Neuron (in vitro differentiated cells): ENCODE results near the gene TBC1D16.
A peak's percentile ranks its signal among the peaks of the same experiment; 100 is the strongest.

Experiments
- H2AFZ ChIP-seq: one replicate; pipeline ENCODE4 v1.6.1; 2013; ENCODE audit warnings: low read depth, mild to moderate bottlenecking, inconsistent platforms, low read length, moderate library complexity
- H3K27me3 ChIP-seq: one replicate; pipeline ENCODE4 v1.6.1; 2013; ENCODE audit warnings: low read length; ENCODE audit not compliant: insufficient read depth
- H3K36me3 ChIP-seq: one replicate; pipeline ENCODE4 v1.6.1; 2013; ENCODE audit warnings: low read length; ENCODE audit not compliant: insufficient read depth
- H3K4me1 ChIP-seq: one replicate; pipeline ENCODE4 v1.6.1; 2013; ENCODE audit warnings: low read length; ENCODE audit not compliant: insufficient read depth
- H3K4me3 ChIP-seq: 2 replicates; pipeline ENCODE4 v1.5.1; 2013; ENCODE audit warnings: mild to moderate bottlenecking, low read length, moderate library complexity
- H3K9me3 ChIP-seq: one replicate; pipeline ENCODE4 v1.6.1; 2013; ENCODE audit warnings: low read length

TBC1D16 gene, protein sequence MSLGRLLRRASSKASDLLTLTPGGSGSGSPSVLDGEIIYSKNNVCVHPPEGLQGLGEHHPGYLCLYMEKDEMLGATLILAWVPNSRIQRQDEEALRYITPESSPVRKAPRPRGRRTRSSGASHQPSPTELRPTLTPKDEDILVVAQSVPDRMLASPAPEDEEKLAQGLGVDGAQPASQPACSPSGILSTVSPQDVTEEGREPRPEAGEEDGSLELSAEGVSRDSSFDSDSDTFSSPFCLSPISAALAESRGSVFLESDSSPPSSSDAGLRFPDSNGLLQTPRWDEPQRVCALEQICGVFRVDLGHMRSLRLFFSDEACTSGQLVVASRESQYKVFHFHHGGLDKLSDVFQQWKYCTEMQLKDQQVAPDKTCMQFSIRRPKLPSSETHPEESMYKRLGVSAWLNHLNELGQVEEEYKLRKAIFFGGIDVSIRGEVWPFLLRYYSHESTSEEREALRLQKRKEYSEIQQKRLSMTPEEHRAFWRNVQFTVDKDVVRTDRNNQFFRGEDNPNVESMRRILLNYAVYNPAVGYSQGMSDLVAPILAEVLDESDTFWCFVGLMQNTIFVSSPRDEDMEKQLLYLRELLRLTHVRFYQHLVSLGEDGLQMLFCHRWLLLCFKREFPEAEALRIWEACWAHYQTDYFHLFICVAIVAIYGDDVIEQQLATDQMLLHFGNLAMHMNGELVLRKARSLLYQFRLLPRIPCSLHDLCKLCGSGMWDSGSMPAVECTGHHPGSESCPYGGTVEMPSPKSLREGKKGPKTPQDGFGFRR

DNA sequence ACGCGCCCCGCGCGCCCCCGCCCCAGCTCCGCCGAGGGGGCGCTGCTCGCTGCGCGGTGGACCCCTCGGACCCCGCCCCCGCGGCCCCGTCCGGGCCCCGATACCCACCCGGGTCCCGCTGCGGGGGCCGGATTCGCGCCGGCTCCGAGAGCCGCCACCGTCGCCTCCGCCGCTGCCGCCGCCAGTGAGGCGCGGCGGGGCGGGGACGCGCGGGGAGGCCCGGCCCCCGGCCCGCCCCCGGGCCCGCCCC is at the start of gene TBC1D16:
Gene TBC1D16, minus strand, starts transcription at position 186 of the 250 bp plus-strand sequence. CDS start 22,325 bp downstream, outside the sequence.
- H3K27me3 ChIP-seq = no peaks in the 10 kb centered on the region
- peak within 1 kb of the TSS; percentile 72 for H2AFZ ChIP-seq
- H3K4me1 ChIP-seq = peaks cover 28% of the 10 kb centered on the region
- H3K4me3 ChIP-seq = peak within 1 kb of the TSS; percentile 76
- H3K36me3 ChIP-seq = peaks cover 6% of the 10 kb centered on the region
- H3K9me3 ChIP-seq = peaks cover 1% of the 10 kb centered on the region

DNA sequence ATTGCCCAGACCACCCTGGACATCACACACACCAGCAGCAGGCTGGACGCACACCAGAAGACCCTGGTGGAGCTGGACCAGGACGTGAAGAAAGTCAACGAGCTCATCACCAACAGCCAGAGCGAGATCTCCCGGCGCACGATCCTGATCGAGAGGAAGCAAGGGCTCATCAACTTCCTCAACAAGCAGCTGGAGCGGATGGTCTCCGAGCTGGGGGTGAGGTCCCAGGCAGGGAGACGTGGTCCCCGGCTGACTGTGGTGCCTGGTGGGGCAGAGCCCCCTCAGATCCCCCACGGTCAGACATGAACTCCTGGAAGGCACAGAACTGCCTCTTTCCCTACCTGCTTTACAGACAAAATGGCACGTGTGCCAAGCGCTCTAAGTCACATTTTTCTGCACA is 49.1 kb upstream of the TBC1D16 start:
- Histone ChIP-seq H3K9me3 (no peaks in the 10 kb centered on the region), H3K27me3 (no peaks in the 10 kb centered on the region), H3K4me1 (peaks cover 3% of the 10 kb centered on the region), H3K36me3 (peaks cover 8% of the 10 kb centered on the region), H2AFZ (no peak overlapping the region), H3K4me3 (no peak overlapping the region)

DNA sequence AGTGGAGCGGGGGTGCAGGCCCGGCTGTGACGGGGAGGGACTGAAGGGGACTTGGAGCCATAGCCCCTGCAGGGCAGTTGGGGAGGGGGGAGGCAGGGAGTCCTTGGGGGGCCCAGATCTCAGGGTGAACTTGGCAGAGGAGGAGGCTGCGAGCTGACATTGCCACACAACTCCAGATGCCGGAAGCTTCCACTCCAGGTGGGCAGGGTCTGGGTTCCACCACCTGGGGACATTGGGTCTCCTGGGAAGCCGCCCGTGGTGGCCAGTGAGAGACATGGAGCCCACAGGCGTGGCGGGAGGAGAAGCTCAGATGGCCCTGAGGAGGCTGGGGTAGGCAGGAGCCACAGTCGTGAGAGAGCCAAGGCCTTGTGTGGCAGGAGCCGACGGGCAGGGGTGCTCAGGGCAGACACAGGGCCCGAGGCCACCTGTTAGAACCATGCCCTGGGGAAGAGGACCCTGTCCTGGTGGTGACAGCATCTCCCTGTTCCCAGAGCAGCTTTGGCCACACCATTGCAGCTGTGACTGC is 47.5 kb upstream of the TBC1D16 start:
- Histone ChIP-seq H3K36me3 (peaks cover 8% of the 10 kb centered on the region), H3K4me1 (peaks cover 6% of the 10 kb centered on the region), H2AFZ (no peak overlapping the region), H3K9me3 (no peaks in the 10 kb centered on the region), H3K4me3 (no peak overlapping the region), H3K27me3 (no peaks in the 10 kb centered on the region)

DNA sequence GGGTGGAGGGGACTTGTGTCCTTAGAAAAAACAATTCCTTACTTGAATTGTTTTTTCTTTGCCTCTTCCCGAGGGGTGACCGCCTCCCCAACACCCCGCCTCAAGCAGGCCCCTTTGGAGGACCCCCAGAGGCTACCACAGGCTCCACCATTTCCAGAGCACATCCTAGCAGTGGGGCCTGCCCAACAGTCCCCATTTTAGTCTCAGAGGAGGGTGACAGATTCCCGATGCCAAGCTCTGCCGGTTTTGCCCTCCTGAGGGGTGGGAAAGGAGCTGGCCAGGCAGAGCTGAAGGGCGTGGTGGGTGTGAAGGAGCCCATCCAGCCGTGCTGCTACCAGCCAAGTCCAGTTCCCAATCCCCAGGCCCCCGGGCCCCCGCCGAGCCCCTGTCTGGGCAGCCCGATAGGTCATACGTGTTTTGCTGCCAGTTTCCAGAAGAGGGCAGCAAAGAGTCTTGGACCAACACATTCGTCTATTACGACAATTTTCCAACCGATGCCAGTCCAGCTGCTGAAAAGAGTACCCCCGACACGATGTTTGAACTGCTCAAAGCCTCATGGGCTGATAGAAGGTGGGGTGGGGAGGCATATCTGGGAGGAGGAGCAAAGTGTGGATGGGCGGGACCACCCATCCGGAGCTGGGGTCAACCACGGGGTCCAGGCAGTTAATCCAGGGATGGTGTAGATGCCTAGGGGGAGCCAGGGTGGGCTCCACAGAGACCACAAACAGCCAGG is 46.9 kb upstream of the TBC1D16 start:
- no peak overlapping the region for H2AFZ ChIP-seq
- peaks cover 8% of the 10 kb centered on the region for H3K36me3 ChIP-seq
- no peaks in the 10 kb centered on the region for H3K9me3 ChIP-seq
- no peaks in the 10 kb centered on the region for H3K27me3 ChIP-seq
- peaks cover 7% of the 10 kb centered on the region for H3K4me1 ChIP-seq
- H3K4me3 ChIP-seq = no peak overlapping the region

DNA sequence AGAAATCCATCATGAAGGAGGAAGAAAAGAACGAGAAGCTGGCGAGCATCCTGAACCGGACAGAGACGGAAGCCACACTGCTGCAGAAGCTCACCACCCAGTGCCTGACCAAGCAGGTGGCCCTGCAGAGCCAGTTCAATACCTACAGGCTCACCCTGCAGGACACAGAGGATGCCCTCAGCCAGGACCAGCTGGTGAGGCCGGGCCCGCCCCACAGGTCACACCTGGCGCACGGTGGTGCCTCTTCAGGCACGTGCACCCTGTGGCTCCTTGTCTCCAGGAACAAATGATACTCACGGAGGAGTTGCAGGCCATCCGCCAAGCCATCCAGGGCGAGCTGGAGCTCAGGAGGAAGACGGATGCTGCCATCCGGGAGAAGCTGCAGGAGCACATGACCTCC is 45.9 kb upstream of the TBC1D16 start:
- no peak overlapping the region for H3K4me3 ChIP-seq

DNA sequence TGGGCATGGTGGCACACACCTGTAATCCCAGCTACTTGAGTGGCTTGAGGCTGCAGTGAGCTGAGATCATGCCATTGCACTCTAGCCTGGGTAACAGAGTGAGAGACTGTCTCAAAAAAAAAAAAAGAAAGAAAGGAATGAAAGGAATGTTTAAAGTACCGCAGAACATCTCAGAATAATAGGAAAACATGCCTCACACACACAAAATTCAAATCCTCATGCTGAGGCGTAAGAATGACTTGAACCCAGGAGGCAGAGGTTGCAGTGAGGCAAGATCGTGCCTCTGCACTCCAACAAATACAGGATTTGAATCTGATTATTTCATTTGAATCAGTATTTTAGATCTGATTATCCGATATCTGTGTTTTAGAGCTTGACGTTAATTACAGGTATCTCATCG is 44.4 kb upstream of the TBC1D16 start:
- H3K4me3 ChIP-seq = no peak overlapping the region
- H3K4me1 ChIP-seq = peaks cover 7% of the 10 kb centered on the region
- no peak overlapping the region for H2AFZ ChIP-seq
- peaks cover 5% of the 10 kb centered on the region for H3K36me3 ChIP-seq
- no peaks in the 10 kb centered on the region for H3K9me3 ChIP-seq
- no peaks in the 10 kb centered on the region for H3K27me3 ChIP-seq

More for the DNA sequence above, 45.9 kb upstream of the TBC1D16 start:
- Histone ChIP-seq H3K9me3 (no peaks in the 10 kb centered on the region), H2AFZ (no peak overlapping the region), H3K4me1 (peaks cover 7% of the 10 kb centered on the region), H3K27me3 (no peaks in the 10 kb centered on the region), H3K36me3 (peaks cover 8% of the 10 kb centered on the region)

DNA sequence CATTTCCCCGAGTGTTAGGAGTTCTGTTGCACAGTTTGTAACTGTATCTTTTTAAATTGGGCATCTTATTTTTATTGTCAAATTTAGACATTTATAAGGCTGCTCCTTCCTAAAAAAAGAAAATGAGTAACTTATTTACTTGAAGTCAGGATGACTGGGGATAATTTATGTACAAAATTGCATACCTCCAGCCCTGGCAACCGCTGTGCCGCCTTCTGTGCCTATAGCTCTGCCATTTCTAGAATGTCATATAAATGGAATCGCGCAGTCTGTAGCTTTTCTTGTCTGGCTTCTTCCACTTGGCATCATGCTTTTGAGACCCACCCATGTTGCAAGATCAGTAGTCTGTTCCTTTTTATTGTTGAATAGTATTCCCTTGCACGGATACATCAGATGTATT is 36.7 kb upstream of the TBC1D16 start:
- no peaks in the 10 kb centered on the region for H3K27me3 ChIP-seq
- no peak overlapping the region for H2AFZ ChIP-seq
- no peaks in the 10 kb centered on the region for H3K9me3 ChIP-seq
- no peaks in the 10 kb centered on the region for H3K4me1 ChIP-seq
- H3K4me3 ChIP-seq = no peak overlapping the region
- no peaks in the 10 kb centered on the region for H3K36me3 ChIP-seq

DNA sequence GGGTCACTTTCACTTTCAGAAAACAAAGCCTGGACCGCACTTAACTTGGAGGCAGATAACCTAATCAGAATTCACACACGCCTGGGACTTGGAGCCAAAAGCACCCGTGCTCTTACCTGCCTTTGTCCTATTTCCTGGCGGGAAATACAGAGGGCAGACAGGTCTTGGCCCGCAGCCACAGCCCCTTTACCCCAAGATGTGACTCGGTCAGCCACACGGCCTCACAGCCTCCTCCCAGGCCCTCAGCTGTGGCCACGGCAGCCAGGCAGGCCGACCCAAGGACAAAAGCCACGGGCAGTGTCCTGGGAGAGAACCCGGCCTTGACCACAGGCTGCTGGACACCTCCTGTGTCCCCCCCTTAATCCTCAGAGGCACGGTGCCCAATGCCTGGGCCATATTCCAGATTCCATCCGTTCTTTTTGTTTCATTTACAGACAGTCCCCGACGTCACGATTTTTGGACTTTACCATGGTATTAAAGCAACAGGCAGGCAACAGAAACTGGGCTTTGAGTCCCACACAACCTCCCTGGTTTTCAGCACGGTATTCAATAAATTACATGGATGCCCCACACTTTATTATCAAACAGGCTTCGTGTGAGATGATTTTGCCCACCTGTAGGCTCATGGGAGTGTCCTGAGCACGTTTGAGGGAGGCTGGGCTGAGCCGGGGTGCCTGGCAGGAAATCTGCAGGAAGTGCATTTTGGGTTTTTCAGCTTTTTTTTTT is 35.6 kb upstream of the TBC1D16 start:
- no peak overlapping the region for H2AFZ ChIP-seq
- H3K4me3 ChIP-seq = no peak overlapping the region
- H3K36me3 ChIP-seq = peaks cover 4% of the 10 kb centered on the region
- no peaks in the 10 kb centered on the region for H3K9me3 ChIP-seq
- H3K27me3 ChIP-seq = no peaks in the 10 kb centered on the region
- no peaks in the 10 kb centered on the region for H3K4me1 ChIP-seq

DNA sequence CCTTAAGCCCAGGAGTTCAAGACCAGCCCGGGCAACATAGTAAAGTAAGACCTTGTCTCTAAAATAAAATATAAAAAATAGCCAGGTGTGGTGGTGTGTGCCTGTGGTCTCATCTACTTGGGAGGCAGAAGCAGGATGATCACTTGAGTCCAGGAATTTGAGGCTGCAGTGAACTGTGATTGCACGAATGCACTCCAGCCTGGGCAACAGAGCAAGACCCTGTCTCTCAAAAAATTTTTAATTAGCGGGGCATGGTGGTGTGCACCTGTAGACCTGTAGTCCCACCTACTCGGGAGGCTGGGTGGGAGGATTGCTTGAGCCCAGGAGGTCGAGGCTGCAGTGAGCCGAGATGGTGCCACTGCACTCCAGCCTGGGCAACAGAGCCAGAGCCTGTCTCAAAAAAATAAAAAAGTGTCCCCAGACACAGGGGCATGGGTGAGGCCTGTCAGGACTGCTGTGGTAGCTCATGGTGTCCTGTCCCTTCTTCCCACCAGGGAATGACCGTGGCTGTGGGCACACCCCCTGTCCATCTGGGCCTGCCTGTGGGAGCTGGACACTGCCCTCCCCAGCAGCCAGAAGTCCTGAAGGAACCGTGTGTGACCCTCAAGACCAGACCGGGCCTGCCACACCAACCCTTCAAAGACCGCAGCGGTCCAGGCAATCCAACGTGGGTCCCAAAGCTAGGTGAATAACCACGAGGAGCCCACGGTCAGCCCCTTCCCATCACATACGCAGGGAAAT is 34.9 kb upstream of the TBC1D16 start:
- no peaks in the 10 kb centered on the region for H3K27me3 ChIP-seq
- no peak overlapping the region for H2AFZ ChIP-seq
- no peaks in the 10 kb centered on the region for H3K9me3 ChIP-seq
- no peak overlapping the region for H3K4me3 ChIP-seq
- H3K4me1 ChIP-seq = no peaks in the 10 kb centered on the region
- H3K36me3 ChIP-seq = peaks cover 7% of the 10 kb centered on the region

DNA sequence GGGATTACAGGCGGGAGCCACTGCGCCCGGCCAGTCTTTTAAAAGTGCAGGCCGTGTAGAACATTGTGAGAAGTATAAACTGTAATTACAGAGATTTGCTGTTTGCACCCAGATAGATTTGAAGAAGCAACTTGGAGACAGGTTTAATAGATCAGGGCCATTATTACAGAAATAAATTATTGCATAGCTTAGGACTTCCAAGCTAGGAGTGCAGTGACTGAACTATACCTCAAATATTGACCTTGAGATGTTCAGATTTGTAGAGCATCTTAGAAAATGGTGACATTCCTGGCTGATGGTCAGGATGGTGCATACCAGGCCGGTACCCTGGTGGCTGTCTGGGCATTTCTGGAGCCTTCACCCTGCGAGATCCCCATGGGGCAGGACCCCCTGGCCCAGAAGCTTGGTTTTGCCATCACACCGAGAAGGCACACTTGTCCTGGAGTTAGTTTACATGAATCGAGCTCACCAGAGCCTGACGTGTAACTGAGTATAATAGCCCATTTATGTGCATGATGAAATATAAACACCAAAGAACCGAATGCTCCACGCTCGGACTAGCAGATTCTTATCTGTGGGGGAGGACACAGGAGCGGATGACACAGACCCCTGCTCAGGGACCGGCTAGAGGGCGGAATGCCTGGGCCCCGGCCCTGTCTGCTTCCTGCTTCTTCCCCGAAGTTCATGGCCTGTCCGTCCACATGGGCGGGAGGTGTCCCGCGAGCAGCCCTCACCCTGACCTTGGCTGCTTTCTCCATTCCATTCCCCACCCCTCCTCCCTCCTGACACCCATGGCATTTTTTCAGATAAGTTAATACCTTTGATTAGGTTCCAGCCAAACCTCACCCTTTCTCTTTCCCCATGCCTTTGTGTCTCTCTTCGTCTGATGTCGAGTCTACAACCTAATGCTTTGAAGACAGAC is 32.9 kb upstream of the TBC1D16 start:
- peaks cover 13% of the 10 kb centered on the region for H3K36me3 ChIP-seq
- H3K4me3 ChIP-seq = no peak overlapping the region
- no peaks in the 10 kb centered on the region for H3K9me3 ChIP-seq
- no peaks in the 10 kb centered on the region for H3K4me1 ChIP-seq
- H2AFZ ChIP-seq = no peak overlapping the region
- H3K27me3 ChIP-seq = no peaks in the 10 kb centered on the region

DNA sequence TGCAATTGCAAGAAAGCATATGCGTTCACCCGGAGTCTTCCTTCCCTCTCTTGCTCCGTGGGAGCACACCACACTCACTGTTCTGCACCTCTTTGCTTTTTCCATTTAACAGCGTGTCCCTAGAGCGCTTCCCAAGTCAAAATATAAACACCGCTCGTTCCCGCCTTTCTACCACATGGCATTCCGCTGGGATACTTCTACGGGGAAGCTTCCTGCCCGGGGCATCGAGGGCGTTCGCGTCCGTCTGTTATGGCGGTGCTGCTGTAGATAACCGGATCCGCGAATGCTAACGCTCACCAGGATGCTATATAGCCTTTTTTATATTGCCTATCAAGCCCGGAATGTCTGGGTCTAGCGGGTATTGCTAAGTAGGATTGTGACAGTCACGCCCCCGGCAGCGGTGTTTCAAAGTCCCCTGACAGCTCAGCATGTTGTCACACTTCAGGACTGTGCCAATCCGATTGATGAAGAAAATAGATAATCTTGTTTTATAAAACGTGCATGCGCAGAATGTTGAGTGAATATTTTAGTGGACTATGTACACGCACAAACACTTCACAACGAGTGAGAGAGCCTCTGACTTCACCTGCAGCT is 31.8 kb upstream of the TBC1D16 start:
- H2AFZ ChIP-seq = no peak overlapping the region
- H3K27me3 ChIP-seq = no peaks in the 10 kb centered on the region
- H3K4me3 ChIP-seq = no peak overlapping the region
- peaks cover 18% of the 10 kb centered on the region for H3K36me3 ChIP-seq
- no peaks in the 10 kb centered on the region for H3K4me1 ChIP-seq
- no peaks in the 10 kb centered on the region for H3K9me3 ChIP-seq
